HG02678 (cell line): ENCODE measurements around the gene ZNF79.
A peak's percentile ranks its signal among the peaks of the same experiment; 100 is the strongest.

ENCODE experiments used
- ATAC-seq: cut with Tn5 transposase; IDR thresholded peaks from one replicate; pipeline ENCODE4 v1.9.1; 2021; ENCODE audit warnings: mild to moderate bottlenecking, moderate library complexity; ENCODE audit not compliant: unreplicated experiment

Gene ZNF79

GRCh38 chr9:127423476-127423933 lies 677 bp upstream of the ZNF79 start:
- ATAC-seq = no peak

- ATAC-seq = no peak
These were observed 456 bp downstream of the ZNF79 start for GRCh38 chr9:127424676-127424999.

- no peak for ATAC-seq
These were observed 2.6 kb downstream of the ZNF79 start for GRCh38 chr9:127426756-127427155.

GRCh38 chr9:127428348-127428747 lies 4.2 kb downstream of the ZNF79 start:
- ATAC-seq = no peak

- no peak for ATAC-seq
These were observed 6.2 kb downstream of the ZNF79 start for GRCh38 chr9:127430415-127430814.

GRCh38 chr9:127437497-127438264 lies 13.5 kb downstream of the ZNF79 start:
- ATAC-seq = no peak

GRCh38 chr9:127438394-127438793 lies 14.2 kb downstream of the ZNF79 start:
- no peak for ATAC-seq

- ATAC-seq = no peak
These were observed 20.2 kb downstream of the ZNF79 start for GRCh38 chr9:127444283-127444920.

- no peak for ATAC-seq
These were observed 21.0 kb downstream of the ZNF79 start for GRCh38 chr9:127444921-127445850.

GRCh38 chr9:127445851-127446712 lies 21.9 kb downstream of the ZNF79 start:
- ATAC-seq = no peak

- ATAC-seq = no peak
These were observed 22.7 kb downstream of the ZNF79 start for GRCh38 chr9:127446713-127447415.

GRCh38 chr9:127447416-127448111 lies 23.4 kb downstream of the ZNF79 start:
- no peak for ATAC-seq

- ATAC-seq = no peak
These were observed 24.1 kb downstream of the ZNF79 start for GRCh38 chr9:127448112-127448805.

- no peak for ATAC-seq
These were observed 25.3 kb downstream of the ZNF79 start for GRCh38 chr9:127449332-127449966.

- ATAC-seq = no peak
These were observed 26.1 kb downstream of the ZNF79 start for GRCh38 chr9:127450243-127450760.

- peak; percentile 70 for ATAC-seq
These were observed 26.8 kb downstream of the ZNF79 start, which contains the start of the genes LRSAM1 and RPL12 for GRCh38 chr9:127450830-127451607. LRSAM1 (plus strand) TSS chr9:127451510; CDS start chr9:127454528, 3,018 bp downstream. RPL12 (minus strand) TSS chr9:127451406; CDS start chr9:127451317, 89 bp downstream.

GRCh38 chr9:127451608-127451857 lies 27.4 kb downstream of the ZNF79 start:
- no peak for ATAC-seq
